H9 (cell line): ENCODE results near the gene PERP. TPM values are rescaled to one million over a fixed set of nuclear protein-coding genes. Genes with fewer than 3 reads are reported as not detected.

Experiments
- DNase-seq: peaks from one replicate; pipeline ENCODE4 v3.0.0-alpha.2; 2017
- H2AFZ ChIP-seq: one replicate; pipeline ENCODE4 v1.6.1; 2013; ENCODE audit warnings: mild to moderate bottlenecking, low read length, control low read depth, moderate library complexity
- H2AK5ac ChIP-seq: 2 replicates; pipeline ENCODE4 v1.6.1; 2013; ENCODE audit warnings: low read length, control low read depth, mixed read lengths; ENCODE audit not compliant: insufficient read length
- H2BK120ac ChIP-seq: one replicate; pipeline ENCODE4 v1.6.1; 2013; ENCODE audit warnings: low read depth, mild to moderate bottlenecking, low read length, control low read depth, inconsistent platforms; ENCODE audit not compliant: poor library complexity, severe bottlenecking
- H2BK12ac ChIP-seq: 2 replicates; pipeline ENCODE4 v1.6.1; 2013; ENCODE audit warnings: low read length, control low read depth, mixed read lengths, low read depth; ENCODE audit not compliant: insufficient read length
- H2BK15ac ChIP-seq: 2 replicates; pipeline ENCODE4 v1.6.1; 2013; ENCODE audit warnings: low read depth, low read length, control low read depth
- H2BK20ac ChIP-seq: one replicate; pipeline ENCODE4 v1.6.1; 2013; ENCODE audit warnings: low read depth, mild to moderate bottlenecking, low read length, control low read depth, inconsistent platforms; ENCODE audit not compliant: poor library complexity, severe bottlenecking
- H2BK5ac ChIP-seq: 2 replicates; pipeline ENCODE4 v1.6.1; 2013; ENCODE audit warnings: low read length, control low read depth, mixed read lengths; ENCODE audit not compliant: insufficient read length
- H3K14ac ChIP-seq: 2 replicates; pipeline ENCODE4 v1.6.1; 2013; ENCODE audit warnings: low read length, control low read depth; ENCODE audit not compliant: insufficient read depth
- H3K18ac ChIP-seq: 2 replicates; pipeline ENCODE4 v1.6.1; 2013; ENCODE audit warnings: low read depth, mild to moderate bottlenecking, mixed read lengths, low read length, control low read depth; ENCODE audit not compliant: insufficient read length
- H3K23ac ChIP-seq: 2 replicates; pipeline ENCODE4 v1.6.1; 2013; ENCODE audit warnings: low read length, control low read depth, mixed read lengths, low read depth; ENCODE audit not compliant: insufficient read length
- H3K23me2 ChIP-seq: 2 replicates; pipeline ENCODE4 v1.6.1; 2013; ENCODE audit warnings: low read depth, mild to moderate bottlenecking, mixed read lengths, low read length, control low read depth; ENCODE audit not compliant: insufficient read length, poor library complexity, severe bottlenecking
- H3K27ac ChIP-seq: 2 replicates; pipeline ENCODE4 v1.5.1; 2013; ENCODE audit warnings: low read length, control low read depth, mixed read lengths, low read depth; ENCODE audit not compliant: insufficient read length
- H3K27me3 ChIP-seq: 2 replicates; pipeline ENCODE4 v1.6.1; 2013; ENCODE audit warnings: low read length, control low read depth, inconsistent platforms; ENCODE audit not compliant: insufficient read depth
- H3K4ac ChIP-seq: 2 replicates; pipeline ENCODE4 v1.6.1; 2013; ENCODE audit warnings: low read depth, mild to moderate bottlenecking, control low read depth, inconsistent platforms, low read length, moderate library complexity
- H3K4me1 ChIP-seq: 2 replicates; pipeline ENCODE4 v1.6.1; 2013; ENCODE audit warnings: low read length, control low read depth, inconsistent platforms; ENCODE audit not compliant: insufficient read depth
- H3K4me2 ChIP-seq: 2 replicates; pipeline ENCODE4 v1.6.1; 2013; ENCODE audit warnings: low read length, control low read depth, mixed read lengths; ENCODE audit not compliant: insufficient read length, insufficient read depth
- H3K56ac ChIP-seq: 2 replicates; pipeline ENCODE4 v1.6.1; 2013; ENCODE audit warnings: low read depth, mild to moderate bottlenecking, mixed read lengths, low read length, control low read depth; ENCODE audit not compliant: insufficient read length
- H3K79me1 ChIP-seq: 2 replicates; pipeline ENCODE4 v1.6.1; 2013; ENCODE audit warnings: low read depth, mild to moderate bottlenecking, moderate library complexity, low read length, control low read depth, inconsistent platforms; ENCODE audit not compliant: insufficient read depth, poor library complexity, severe bottlenecking
- H3K79me2 ChIP-seq: 2 replicates; pipeline ENCODE4 v1.6.1; 2013; ENCODE audit warnings: low read length, control low read depth, inconsistent platforms; ENCODE audit not compliant: insufficient read depth
- H3K9ac ChIP-seq: 2 replicates; pipeline ENCODE4 v1.6.1; 2013; ENCODE audit warnings: low read length, control low read depth, mixed read lengths; ENCODE audit not compliant: insufficient read length; ENCODE audit errors: extremely low read depth
- H3K9me3 ChIP-seq: one replicate; pipeline ENCODE4 v1.6.1; 2013; ENCODE audit warnings: low read depth, low read length, inconsistent platforms; ENCODE audit not compliant: control insufficient read depth
- H3T11ph ChIP-seq: one replicate; pipeline ENCODE4 v1.6.1; 2013; ENCODE audit warnings: mild to moderate bottlenecking, low read length, control low read depth, inconsistent platforms
- H4K20me1 ChIP-seq: one replicate; pipeline ENCODE4 v1.6.1; 2013; ENCODE audit not compliant: control insufficient read depth, insufficient read length, insufficient read depth
- H4K5ac ChIP-seq: 2 replicates; pipeline ENCODE4 v1.6.1; 2013; ENCODE audit warnings: low read depth, mild to moderate bottlenecking, mixed read lengths, low read length, control low read depth; ENCODE audit not compliant: insufficient read length
- H4K8ac ChIP-seq: replicated peaks from 2 replicates; pipeline ENCODE4 v1.6.1; 2013; ENCODE audit warnings: low read length, control low read depth, mixed read lengths, low read depth; ENCODE audit not compliant: insufficient read length
- H4K91ac ChIP-seq: 2 replicates; pipeline ENCODE4 v1.6.1; 2013; ENCODE audit warnings: low read depth, mild to moderate bottlenecking, moderate library complexity, mixed read lengths, low read length, control low read depth; ENCODE audit not compliant: insufficient read length
- H3K27ac Mint-ChIP-seq, 3 experiments: 2 replicates in 2 of 3; 3 replicates in 1 of 3; pipeline ENCODE4 v1.8.0; 2020 to 2021; ENCODE audit warnings: mixed read lengths in 3 of 3, mild to moderate bottlenecking in 1 of 3, moderate library complexity in 1 of 3
- H3K27me3 Mint-ChIP-seq: 2 replicates; pipeline ENCODE4 v1.8.0; 2021; ENCODE audit warnings: low read depth, mild to moderate bottlenecking, moderate library complexity, mixed read lengths
- H3K36me3 Mint-ChIP-seq, 3 experiments: 2 replicates in 2 of 3; 3 replicates in 1 of 3; pipeline ENCODE4 v1.8.0; 2020 to 2021; ENCODE audit warnings: low read depth in 3 of 3, mixed read lengths in 3 of 3; ENCODE audit not compliant: insufficient read depth in 1 of 3
- H3K4me1 Mint-ChIP-seq, 2 experiments: 2 replicates each; pipeline ENCODE4 v1.8.0; 2020; ENCODE audit warnings: mixed read lengths in 2 of 2
- H3K4me3 Mint-ChIP-seq, 2 experiments: 2 replicates in 1 of 2; 3 replicates in 1 of 2; pipeline ENCODE4 v1.8.0; 2020 to 2021; ENCODE audit warnings: mild to moderate bottlenecking in 2 of 2, mixed read lengths in 2 of 2, moderate library complexity in 1 of 2
- H3K9me3 Mint-ChIP-seq, 2 experiments: 2 replicates in 1 of 2; 3 replicates in 1 of 2; pipeline ENCODE4 v1.8.0; 2020; ENCODE audit warnings: mild to moderate bottlenecking in 2 of 2, mixed read lengths in 2 of 2, moderate library complexity in 1 of 2
- whole genome bisulfite sequencing: extraction: QIAGEN DNeasy Blood & Tissue Kit; methylation state at CpG from one replicate; pipeline ENCODE4 v1.1.7; 2013; ENCODE audit warnings: missing lambda C conversion rate, low lambda C conversion rate, mixed read lengths; ENCODE audit not compliant: insufficient read length; ENCODE audit errors: extremely low coverage; 5-methylcytosine and 5-hydroxymethylcytosine counted together
- total RNA-seq: library from RNA; stranded (reverse); gene quantifications from 2 replicates; pipeline ENCODE4 v1.2.1, GENCODE V29; 2021
- TF ChIP-seq, protein P1 (sequence below): fragments of 200-600 bp; sonication (generic); conservative IDR thresholded peaks from 3 replicates; pipeline ENCODE4 v1.8.0; 2021; ENCODE audit warnings: antibody characterized with exemption, mild to moderate bottlenecking

Gene PERP
- total RNA-seq, 1 experiment from 2014 or later = 28.7 TPM

DNA sequence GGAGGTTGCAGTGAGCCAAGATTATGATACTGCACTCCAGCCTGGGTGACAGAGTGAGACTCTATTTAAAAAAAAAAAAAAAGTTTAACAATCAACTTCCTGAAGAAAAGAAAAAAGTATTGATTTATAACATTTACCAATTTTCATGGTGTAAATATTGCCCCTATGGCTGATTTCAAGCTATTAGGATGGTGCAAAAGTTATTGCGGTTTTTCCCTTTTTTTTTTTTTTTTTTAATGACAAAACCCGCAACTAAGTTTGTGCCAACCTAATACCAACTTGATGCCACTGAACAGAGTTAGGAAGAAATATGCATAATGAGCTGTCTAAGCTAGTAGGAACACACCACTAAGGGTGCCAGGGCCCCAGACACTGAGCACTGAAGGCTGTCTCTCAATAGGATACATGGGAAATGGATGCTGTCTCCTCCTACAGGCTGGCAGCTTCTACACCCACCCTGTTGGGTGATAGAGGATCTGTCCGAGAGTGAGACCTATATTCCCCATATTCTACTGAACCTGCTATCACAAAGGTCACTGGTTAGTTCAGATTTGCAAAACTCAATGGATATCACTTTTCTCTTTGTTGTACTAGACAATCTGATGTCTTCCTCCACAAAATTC is 6.5 kb upstream of the PERP start:
- no peak overlapping the region for H4K91ac ChIP-seq
- H3K4me1 Mint-ChIP-seq = peaks cover 9 to 10% of the 10 kb centered on the region in 2 experiments
- H3K18ac ChIP-seq = no peak overlapping the region
- no peaks in the 10 kb centered on the region for H3K27me3 ChIP-seq
- peaks cover under 1 to 1% of the 10 kb centered on the region in 2 experiments; a peak in 3 of 5 replicates for H3K9me3 Mint-ChIP-seq
- no peak overlapping the region for H3K4ac ChIP-seq
- no peak overlapping the region for H3K27ac Mint-ChIP-seq
- no peak overlapping the region for H2AFZ ChIP-seq
- no peak overlapping the region for H3K4me3 Mint-ChIP-seq
- no peak overlapping the region for H3K14ac ChIP-seq
- H3K56ac ChIP-seq = no peak overlapping the region
- H4K8ac ChIP-seq = no peak overlapping the region
- H2BK20ac ChIP-seq = no peak overlapping the region
- H4K5ac ChIP-seq = no peak overlapping the region
- H3K79me2 ChIP-seq = no peaks in the 10 kb centered on the region
- TF ChIP-seq, protein P1, sequence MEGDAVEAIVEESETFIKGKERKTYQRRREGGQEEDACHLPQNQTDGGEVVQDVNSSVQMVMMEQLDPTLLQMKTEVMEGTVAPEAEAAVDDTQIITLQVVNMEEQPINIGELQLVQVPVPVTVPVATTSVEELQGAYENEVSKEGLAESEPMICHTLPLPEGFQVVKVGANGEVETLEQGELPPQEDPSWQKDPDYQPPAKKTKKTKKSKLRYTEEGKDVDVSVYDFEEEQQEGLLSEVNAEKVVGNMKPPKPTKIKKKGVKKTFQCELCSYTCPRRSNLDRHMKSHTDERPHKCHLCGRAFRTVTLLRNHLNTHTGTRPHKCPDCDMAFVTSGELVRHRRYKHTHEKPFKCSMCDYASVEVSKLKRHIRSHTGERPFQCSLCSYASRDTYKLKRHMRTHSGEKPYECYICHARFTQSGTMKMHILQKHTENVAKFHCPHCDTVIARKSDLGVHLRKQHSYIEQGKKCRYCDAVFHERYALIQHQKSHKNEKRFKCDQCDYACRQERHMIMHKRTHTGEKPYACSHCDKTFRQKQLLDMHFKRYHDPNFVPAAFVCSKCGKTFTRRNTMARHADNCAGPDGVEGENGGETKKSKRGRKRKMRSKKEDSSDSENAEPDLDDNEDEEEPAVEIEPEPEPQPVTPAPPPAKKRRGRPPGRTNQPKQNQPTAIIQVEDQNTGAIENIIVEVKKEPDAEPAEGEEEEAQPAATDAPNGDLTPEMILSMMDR = 0 out of 3 replicates have a peak, but pooled peaks have one; percentile 14
- no peak overlapping the region for H3K23ac ChIP-seq
- no peak overlapping the region for H2BK15ac ChIP-seq
- H3K27me3 Mint-ChIP-seq = 0 out of 2 replicates have a peak, but pooled peaks cover 3% of the 10 kb centered on the region
- no peak overlapping the region for H3K4me2 ChIP-seq
- H3K4me1 ChIP-seq = 0 out of 2 replicates have a peak, but pooled peaks cover 2% of the 10 kb centered on the region
- no peak overlapping the region for H2BK5ac ChIP-seq
- no CpG with 5 or more reads among the region's 3 CpGs for WGBS
- no peak overlapping the region for H2BK12ac ChIP-seq
- no peak for DNase-seq
- H2AK5ac ChIP-seq = no peak overlapping the region
- peaks cover 0 to under 1% (median under 1%) of the 10 kb centered on the region in 3 experiments; a peak in 3 of 7 replicates for H3K36me3 Mint-ChIP-seq
- no peak overlapping the region for H3K27ac ChIP-seq
- H3K79me1 ChIP-seq = no peaks in the 10 kb centered on the region
- no peak overlapping the region for H3T11ph ChIP-seq
- no peak overlapping the region for H2BK120ac ChIP-seq
- no peaks in the 10 kb centered on the region for H3K9me3 ChIP-seq
- H4K20me1 ChIP-seq = no peaks in the 10 kb centered on the region
- no peak overlapping the region for H3K9ac ChIP-seq
- H3K23me2 ChIP-seq = no peaks in the 10 kb centered on the region
